ENCODE measurements around the gene NAA35.

- TF ChIP-seq CTCF (conservative IDR thresholded peaks at IDR 0.05): no peak
- no peak for TF ChIP-seq ZFX (IDR thresholded peaks at IDR 0.05)
Observed at GRCh38 chr9:86040861-86041155, 99.9 kb downstream of the NAA35 start.
